GM19025 (cell line): ENCODE measurements around the gene COL15A1.

ENCODE experiments used
- ATAC-seq: cut with Tn5 transposase; IDR thresholded peaks from one replicate; pipeline ENCODE4 v1.9.1; 2021; ENCODE audit warnings: mild to moderate bottlenecking, low read depth, moderate library complexity; ENCODE audit not compliant: unreplicated experiment

Gene COL15A1

DNA sequence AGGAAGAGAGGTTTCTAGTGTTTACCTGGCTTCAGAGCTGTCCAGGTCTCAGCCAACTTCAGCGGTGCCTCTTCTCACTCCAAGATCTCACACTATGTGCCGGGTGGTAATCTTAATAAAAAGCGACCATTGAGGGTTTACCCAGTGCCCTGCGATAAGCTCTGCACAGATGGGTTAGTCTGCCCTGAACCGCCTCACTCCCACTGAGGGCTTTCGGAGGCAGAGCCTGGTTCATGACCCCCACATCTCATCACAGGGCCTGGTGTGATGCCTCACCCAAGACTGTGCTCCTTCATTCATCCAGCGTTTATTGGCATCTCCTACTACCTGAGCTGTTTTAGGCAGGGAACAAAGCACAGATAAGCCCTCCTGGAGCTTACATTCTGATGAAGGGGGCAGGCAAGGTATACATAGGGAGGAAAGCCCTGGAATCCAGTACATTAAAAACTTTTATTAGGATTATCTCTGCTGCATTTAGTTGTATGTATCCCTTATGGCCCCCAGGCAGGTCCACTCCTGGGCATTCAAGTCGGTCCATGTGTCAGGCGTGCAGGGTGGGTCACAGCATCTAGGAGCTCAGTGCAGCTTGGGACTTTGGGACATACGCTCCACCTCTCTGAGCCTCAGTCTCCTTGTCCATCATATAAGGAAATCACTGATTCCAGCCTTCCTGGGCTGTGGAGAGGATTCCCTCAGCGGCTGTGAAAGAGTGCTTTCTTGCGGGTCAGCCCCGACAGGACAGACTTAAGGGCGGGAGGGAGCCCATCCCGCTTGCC lies 613 bp upstream of the COL15A1 start:
- ATAC-seq: no peak

DNA sequence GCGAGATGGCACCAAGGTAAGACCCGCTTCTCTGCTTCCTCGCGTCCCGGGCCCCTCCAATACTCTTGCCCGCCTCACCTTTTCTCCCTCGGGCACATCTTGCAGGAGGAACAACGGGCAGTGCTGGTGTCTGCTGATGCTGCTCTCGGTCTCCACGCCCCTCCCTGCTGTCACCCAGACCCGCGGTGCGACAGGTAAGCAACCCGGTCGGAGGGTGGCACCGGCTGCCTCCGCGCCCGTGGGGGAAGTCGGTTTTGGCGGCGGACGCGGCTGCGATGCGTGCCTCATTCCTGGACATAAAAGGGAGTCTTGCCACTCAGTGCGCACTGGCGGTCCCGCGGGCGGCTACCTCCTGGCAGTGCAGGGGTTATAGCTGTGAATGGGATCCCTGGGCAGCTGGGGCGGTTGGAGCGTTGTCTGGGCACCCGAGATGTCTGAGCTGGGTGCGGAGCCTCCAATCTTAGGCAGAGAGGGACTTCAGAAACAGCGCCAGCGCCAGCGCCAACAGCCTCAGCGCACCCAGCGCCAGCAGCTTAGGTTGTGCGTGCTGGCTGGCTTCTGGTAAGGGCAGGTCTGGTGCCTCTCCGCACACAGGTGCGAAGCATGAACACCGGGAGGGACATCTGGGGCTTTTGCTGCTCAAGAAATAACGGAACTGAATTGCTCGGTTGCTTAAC lies 488 bp downstream of the COL15A1 start:
- ATAC-seq: no peak

DNA sequence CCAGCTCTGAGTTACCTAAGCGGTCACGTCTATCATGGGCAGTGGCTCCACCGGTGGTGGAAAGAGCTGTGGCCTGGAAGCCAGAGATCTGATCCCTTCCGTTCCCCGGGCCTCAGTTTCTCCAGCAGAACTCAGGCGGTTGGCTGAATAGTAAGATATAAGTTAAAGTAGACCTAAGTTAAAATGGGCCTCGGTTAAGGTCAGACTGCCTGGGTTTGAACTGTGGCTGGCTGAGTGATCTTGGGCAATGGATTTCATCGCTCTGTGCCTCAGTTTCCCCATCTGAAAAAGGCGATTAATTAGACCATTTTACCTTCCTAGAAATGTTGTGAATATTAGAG lies 997 bp downstream of the COL15A1 start:
- no peak for ATAC-seq

DNA sequence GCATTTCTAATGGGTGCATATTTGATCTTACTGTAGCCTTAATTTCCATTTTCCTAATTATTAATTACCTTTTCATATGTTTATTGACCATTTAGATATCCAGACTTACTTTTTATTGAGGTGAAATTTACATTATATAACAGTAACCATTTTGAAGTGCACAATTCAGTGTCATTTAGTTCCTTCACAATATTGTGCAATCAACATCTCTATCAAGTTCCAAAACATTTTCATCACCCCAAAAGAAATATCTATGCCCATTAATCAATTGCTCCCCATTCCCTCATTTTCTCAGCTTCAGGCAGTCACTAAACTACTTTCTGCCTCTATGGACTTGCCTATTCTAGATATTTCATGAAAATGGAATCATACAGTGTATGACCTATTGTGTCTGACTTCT lies 5.9 kb downstream of the COL15A1 start:
- no peak for ATAC-seq

DNA sequence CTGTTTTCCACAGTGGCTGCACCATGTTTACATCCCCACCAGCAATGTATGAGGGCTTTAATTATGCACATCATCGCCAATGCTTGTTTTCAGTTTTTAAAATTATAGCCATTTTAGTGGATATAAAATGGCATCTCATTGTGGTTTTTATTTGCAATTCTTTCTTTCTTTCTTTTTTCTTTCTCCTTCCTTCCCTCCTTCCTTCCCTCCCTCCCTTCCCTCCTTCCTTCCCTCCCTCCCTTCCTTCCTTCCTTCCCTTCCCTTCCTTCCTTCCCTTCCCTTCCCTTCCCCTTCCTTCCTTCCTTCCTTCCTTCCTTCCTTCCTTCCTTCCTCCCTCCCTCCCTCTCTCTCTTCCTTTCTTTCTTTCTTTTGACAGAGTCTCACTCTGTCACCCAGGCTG lies 6.6 kb downstream of the COL15A1 start:
- ATAC-seq: no peak

DNA sequence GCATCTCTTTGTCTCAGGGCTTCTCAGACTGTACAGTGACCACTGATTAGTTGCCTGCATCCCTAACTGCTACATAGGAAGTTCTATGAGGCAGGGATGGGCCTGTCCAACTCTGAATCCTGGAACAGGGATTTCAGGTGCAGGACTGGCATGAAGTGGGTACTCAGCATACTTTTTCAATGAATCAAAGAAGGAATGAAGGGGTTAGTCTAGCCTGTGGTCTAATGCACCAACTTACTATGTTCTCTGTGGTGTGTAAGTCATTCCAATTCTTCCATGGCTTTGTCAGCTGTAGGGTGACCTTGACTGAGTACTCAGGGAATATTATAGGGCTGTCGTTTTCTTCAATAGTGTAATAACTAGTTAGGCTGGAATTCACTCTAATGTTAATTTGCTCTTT lies 8.3 kb downstream of the COL15A1 start:
- ATAC-seq: no peak

DNA sequence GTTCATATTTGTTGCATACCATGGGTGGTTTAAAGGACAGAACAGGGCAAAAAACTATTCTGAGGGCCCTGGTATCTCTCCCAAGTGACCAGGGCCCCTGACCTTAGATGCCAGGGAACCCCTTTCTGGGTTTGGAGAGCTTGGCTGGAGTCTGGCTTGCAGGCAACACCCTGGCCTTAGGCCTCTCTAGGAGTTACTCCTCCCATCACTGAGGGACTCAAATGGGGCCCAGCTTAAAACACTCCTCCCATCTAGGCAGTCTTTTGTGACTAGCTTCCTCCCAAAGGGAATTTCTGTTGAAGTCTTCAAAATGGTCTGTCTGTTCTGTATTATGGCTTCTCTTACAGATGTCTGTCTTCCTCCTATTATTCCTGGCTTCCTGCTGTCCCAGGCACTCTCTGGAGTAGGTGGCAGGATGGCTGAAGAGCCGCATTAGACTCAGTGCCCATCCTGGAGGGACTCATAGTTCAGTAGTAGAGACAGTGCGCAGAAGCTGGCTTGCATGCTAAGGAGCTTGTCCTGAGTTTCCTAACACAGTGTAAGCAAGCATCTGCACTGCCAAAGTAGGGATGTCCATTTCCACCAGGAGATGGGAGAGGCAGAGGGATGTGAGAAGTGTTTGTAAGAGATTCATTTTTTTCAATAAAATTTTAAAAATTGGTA lies 10.0 kb downstream of the COL15A1 start:
- ATAC-seq: no peak

DNA sequence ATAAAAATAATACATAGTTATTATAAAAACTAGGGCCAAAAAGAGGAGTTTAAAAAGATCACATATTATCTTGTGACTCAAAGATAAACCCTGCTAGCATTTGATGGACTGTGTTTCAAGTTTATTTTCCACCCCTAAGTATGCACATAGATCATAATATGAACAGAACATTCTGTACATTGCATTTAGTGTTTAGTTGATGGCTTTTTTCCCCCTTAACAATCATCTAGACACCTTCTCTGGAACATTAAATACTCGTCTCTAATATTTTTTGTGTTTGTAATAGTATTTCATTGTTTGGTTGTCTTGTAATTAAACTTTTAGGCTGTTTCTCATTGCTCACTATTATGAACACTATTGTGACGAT lies 10.5 kb downstream of the COL15A1 start:
- no peak for ATAC-seq

DNA sequence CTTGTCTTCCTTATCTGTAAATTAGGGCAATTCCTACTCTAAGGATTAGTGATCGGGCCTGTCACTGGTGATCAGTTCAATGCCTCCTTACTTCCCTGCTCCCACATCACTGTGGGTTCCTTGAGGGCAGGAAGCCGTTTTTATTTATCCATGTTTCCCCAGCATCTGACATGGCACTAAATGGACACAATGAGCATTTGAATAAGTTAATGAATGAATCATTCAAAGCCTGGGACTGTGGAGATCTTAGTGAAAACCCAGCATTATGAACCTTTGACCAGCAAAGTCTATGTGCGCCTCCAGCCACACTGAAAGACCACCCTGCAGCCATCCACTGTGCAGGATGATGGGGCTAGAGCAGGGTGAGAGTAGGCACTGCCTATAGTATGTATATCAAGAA lies 11.6 kb downstream of the COL15A1 start:
- ATAC-seq: no peak

DNA sequence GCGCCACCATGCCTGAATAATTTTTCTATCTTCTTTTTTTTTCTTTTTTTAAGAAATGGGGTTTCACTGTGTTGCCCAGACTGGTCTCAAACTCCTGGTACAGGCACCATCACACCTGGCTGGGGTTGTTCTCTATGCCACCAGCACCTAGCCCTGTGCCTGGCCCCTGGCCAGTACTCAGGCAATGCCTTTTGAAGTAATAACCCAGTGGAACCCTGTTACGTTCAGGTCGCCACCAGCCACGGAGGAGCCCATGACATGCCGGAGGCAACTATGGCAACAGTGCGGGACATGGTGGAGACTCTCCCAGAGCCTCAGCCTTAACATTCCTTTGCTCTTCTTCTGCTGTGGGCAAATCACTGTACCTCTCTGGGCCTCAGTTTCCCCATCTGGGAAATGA lies 14.1 kb downstream of the COL15A1 start:
- no peak for ATAC-seq

DNA sequence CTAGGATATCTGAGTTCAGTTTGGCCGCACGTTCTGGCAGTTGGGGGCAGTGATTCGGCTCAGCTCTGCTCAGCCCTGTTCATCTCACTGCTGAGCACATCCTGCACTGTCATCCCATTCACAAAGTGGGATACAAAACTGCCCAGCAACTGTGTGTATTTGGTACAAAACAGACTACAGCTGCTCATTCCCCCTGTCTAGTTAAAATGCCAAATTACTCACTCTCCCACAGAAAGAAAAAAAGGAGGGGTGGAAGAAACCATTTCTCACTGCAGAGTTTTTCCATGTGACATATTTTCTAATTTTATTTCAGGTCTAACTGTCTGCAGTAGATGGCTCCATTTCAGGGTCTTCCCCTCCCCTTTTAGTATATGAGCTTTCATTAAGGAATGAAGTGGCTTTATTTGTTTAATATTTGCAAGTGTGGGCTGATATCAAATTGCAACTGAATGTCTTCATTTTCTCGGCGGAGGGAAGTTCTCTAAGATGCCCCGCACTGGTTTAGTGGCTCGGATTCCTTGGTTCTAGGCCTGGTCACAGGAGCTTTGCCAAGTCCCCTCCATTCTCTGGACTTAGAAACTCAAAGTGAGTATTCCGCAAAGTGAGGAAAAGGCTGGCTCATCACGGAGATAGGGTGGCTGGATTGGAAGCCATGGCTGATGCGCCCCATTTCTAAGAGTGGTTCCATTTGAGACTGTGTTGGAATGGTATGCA lies 14.7 kb downstream of the COL15A1 start:
- no peak for ATAC-seq

DNA sequence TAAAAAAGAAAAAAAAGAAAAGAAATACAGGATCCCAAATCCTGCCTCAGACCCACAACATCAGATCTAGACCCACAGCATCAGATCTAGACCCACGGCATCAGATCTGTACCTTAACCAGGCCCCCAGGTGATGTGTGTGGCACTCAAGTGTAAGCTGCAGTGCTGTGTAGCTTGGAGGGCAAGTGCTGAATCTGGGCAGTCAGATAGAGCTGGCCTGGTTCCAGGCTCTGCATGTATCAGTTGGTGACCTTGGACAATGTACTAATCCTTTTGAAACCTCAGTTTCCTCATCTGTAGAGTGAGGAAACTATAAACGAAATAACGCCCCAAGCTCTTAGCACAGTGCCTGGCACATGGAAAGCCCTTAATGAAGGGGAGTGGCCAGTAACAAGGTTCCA lies 16.7 kb downstream of the COL15A1 start:
- no peak for ATAC-seq

DNA sequence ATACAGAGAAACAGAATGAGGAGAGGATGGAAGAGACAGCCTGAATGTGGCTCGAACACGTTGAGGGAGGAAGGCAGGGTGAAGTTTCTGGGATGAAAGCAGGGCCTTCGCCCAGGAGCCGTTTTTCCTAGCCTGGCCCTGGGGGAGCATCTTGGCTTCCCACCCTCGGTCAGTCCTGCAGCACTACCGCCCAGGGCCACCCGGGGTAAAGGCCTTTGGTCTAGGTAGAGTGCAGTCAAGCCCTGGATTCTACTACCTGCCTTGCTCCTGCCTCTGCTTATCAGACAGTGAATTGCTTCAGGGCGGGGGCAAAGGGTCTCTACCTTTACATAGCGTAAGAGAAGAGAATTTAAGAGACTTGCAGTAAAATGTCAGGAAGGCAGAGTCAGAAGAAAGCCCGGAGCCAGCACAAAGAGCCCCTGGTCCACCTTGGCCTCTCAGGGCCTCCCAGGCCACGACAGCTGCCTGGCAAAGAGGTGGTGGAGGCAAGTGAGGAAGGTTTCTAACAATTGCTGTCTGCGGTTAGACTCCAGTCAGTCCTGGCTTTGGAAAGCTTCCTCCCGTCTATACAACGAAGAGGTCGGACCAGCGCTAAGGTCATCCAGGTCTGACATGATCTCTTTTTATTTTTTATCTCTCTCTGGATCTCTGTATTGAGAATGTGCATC lies 17.9 kb downstream of the COL15A1 start:
- ATAC-seq: no peak

DNA sequence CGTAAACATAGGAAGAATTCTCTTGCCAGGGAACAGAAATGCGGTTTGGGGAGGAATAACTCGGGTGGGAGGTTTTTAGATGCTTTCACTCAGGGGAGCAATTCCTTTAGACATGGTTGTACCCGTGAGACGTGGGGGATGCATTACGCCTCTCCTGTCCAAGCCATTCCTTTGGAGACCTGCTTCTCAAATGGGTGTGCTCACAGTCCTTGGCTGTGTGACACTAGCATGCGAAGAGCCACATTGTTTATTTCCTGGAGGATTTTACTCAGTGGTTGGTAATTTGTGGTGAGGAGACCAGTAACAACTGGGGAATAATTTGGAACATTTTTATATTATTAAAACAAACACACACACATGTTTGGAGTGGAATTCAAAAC lies 18.5 kb downstream of the COL15A1 start:
- ATAC-seq: no peak

DNA sequence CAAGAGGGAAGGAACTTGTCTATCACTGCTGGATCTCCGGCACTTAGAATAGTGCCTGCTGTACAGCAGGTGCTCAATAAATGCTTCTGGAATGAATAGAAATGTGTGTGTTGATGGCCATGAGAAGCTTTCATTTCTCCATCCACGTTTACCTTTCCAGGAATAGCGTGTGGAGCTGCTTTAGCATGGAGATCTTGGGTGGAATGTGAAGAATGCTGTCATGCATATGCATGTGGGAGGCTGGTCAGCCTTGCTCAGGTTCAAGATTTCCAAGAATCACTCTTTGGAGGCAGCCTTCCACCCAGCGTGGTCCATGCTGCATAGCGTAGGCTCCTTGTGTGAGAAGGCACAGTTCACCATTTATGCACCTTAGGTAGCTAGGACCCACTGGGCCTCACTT lies 19.2 kb downstream of the COL15A1 start:
- ATAC-seq: no peak

DNA sequence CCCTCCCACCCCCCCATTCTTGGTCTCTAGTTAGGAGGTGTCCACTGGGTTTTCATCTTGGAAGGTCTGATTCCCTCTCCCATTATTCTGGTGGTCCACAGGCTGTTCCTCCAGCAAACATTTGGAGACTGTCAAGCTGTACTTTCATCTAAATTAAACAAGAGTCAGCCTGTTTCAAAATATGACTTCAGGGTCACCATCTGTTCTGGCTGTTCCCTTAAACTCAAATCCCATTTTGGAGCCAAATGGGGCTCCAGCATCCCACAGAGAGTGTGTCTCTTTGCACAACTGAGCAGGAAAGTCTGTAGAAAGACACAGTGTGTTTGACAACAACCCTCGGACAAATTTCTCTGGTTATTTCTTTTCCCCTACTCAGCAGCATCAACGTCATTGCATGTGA lies 20.5 kb downstream of the COL15A1 start:
- no peak for ATAC-seq

DNA sequence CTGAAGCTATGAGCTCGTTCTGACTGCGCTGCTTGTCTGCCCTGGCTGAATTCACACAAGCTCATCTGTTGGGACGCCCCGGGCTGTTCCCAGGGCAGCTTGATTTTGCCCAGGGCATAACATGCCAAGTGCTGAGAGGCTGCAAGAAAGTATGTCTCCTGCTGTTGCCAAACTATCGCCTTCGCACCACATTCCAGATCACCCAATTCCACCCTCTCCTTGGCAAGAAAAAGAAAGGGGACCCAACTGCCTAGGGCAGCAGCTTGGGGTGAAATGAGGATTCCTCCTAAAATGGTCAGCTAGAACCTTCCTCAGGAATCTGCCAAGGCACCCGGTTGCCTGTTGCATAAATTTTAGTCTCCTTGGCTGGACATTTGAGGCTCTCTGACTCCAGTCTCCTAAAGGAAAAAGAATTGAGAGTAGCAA lies 21.2 kb downstream of the COL15A1 start:
- ATAC-seq: no peak

DNA sequence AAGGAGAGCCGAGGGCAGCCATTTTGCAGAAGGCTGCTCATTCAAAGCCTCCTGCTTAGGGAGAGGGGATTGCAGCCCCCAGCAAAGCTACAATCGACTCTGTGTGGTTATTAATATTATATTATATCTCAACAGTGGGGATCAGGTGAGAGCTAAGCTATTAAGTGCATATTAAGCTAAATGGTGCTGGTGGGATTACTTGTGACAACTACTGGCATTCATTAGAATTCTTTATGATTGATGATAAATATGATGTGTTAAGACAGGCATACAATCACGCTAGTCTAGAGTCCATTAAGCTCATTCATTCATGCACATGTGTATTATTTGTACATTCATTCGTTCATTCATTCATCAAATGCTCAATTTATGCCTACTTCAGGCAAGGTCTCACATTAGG lies 23.0 kb downstream of the COL15A1 start:
- no peak for ATAC-seq

DNA sequence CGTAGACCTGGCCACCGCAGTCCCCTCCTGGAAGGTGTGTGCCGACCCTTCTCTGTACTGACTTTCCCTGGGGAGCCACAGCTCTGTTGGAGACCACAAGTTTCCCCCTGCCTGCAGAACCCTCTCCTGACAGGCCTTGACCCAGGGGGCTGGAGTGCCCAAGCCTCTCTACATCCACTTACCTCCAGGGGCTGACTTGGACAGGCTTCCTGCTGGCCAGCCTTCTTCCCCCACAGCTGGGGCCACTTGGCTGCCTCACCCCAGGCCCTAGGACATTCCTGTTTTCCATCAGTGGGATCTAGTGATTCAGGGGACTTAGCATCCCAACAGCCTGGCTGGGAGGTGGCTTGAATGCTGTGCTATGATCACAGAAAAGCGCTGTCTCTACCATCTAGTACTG lies 23.6 kb downstream of the COL15A1 start:
- no peak for ATAC-seq

DNA sequence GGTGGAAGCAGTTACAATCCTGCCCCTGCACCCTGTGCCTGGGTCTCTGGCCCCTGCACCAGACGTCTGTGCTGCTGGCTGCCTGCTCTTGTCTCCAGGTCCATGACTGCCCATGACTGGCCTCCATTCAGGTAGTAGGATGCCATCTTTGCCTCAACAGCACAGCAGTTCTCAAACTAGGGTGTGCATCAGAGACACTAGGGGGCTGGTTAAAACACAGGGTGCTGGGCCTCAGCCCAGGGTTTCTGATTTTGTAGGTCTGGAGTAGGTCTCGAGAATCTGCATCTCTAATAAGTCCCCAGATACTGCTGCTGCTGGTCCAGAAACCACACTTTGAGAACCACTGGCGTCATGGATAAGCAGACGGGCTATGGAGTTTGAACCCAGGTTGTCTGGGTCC lies 24.0 kb downstream of the COL15A1 start:
- no peak for ATAC-seq
